IPS-18c (cell line): ENCODE results near the gene COX11.

Source experiments
- H3K4me3 ChIP-seq: 2 replicates; pipeline ENCODE4 v1.7.0; 2013; ENCODE audit warnings: low read depth, mild to moderate bottlenecking, low read length, moderate library complexity; ENCODE audit not compliant: insufficient read depth
- H3K9me3 ChIP-seq: one replicate; pipeline ENCODE4 v1.6.1; 2013; ENCODE audit warnings: mild to moderate bottlenecking, low read length, moderate library complexity; ENCODE audit not compliant: control insufficient read depth, insufficient read depth

COX11 gene

GRCh38 chr17:54971901-54972300 is 3.4 kb upstream of the COX11 start:
- no peak overlapping the region for H3K4me3 ChIP-seq

GRCh38 chr17:54971147-54971546 is 2.7 kb upstream of the COX11 start:
- Histone ChIP-seq H3K9me3 (no peaks in the 10 kb centered on the region), H3K4me3 (no peak overlapping the region)

More at GRCh38 chr17:54971901-54972300, 3.4 kb upstream of the COX11 start:
- H3K9me3 ChIP-seq, result no peaks in the 10 kb centered on the region

- Histone ChIP-seq H3K9me3 (no peaks in the 10 kb centered on the region), H3K4me3 (peak overlapping the region; percentile 96)
Measured at GRCh38 chr17:54969658-54970572, 1.5 kb upstream of the COX11 start.

GRCh38 chr17:54968988-54969332 is 506 bp upstream of the COX11 start:
- Histone ChIP-seq H3K9me3 (no peaks in the 10 kb centered on the region), H3K4me3 (peak overlapping the region; percentile 96)

- no peaks in the 10 kb centered on the region for H3K9me3 ChIP-seq
- peak overlapping the region; percentile 96 for H3K4me3 ChIP-seq
Measured at GRCh38 chr17:54967621-54968261, 713 bp downstream of the COX11 start.

GRCh38 chr17:54956791-54957190 is 11.7 kb downstream of the COX11 start:
- H3K9me3 ChIP-seq, result no peaks in the 10 kb centered on the region

GRCh38 chr17:54951286-54951685 is 17.2 kb downstream of the COX11 start:
- no peaks in the 10 kb centered on the region for H3K9me3 ChIP-seq

More at GRCh38 chr17:54956791-54957190, 11.7 kb downstream of the COX11 start:
- no peak overlapping the region for H3K4me3 ChIP-seq

GRCh38 chr17:54950116-54950515 is 18.3 kb downstream of the COX11 start:
- Histone ChIP-seq H3K9me3 (no peaks in the 10 kb centered on the region), H3K4me3 (no peak overlapping the region)

More at GRCh38 chr17:54951286-54951685, 17.2 kb downstream of the COX11 start:
- no peak overlapping the region for H3K4me3 ChIP-seq

GRCh38 chr17:54948380-54948779 is 20.1 kb downstream of the COX11 start:
- H3K9me3 ChIP-seq, result no peaks in the 10 kb centered on the region
- no peak overlapping the region for H3K4me3 ChIP-seq

- Histone ChIP-seq H3K4me3 (no peak overlapping the region), H3K9me3 (no peaks in the 10 kb centered on the region)
Measured at GRCh38 chr17:54947396-54947795, 21.1 kb downstream of the COX11 start.

GRCh38 chr17:54945671-54946070 is 22.8 kb downstream of the COX11 start:
- no peak overlapping the region for H3K4me3 ChIP-seq
- no peaks in the 10 kb centered on the region for H3K9me3 ChIP-seq

- Histone ChIP-seq H3K4me3 (no peak overlapping the region), H3K9me3 (no peaks in the 10 kb centered on the region)
Measured at GRCh38 chr17:54945231-54945630, 23.2 kb downstream of the COX11 start.

- no peak overlapping the region for H3K4me3 ChIP-seq
Measured at GRCh38 chr17:54944796-54945195, 23.7 kb downstream of the COX11 start.

GRCh38 chr17:54941285-54941684 is 27.2 kb downstream of the COX11 start:
- H3K9me3 ChIP-seq, result no peaks in the 10 kb centered on the region

More at GRCh38 chr17:54944796-54945195, 23.7 kb downstream of the COX11 start:
- H3K9me3 ChIP-seq, result no peaks in the 10 kb centered on the region

GRCh38 chr17:54937426-54937825 is 31.0 kb downstream of the COX11 start:
- no peak overlapping the region for H3K4me3 ChIP-seq
- H3K9me3 ChIP-seq, result no peaks in the 10 kb centered on the region

More at GRCh38 chr17:54941285-54941684, 27.2 kb downstream of the COX11 start:
- H3K4me3 ChIP-seq, result no peak overlapping the region

GRCh38 chr17:54937018-54937417 is 31.4 kb downstream of the COX11 start:
- Histone ChIP-seq H3K4me3 (no peak overlapping the region), H3K9me3 (no peaks in the 10 kb centered on the region)

GRCh38 chr17:54935471-54935870 is 33.0 kb downstream of the COX11 start:
- H3K4me3 ChIP-seq, result no peak overlapping the region
- no peaks in the 10 kb centered on the region for H3K9me3 ChIP-seq

- no peaks in the 10 kb centered on the region for H3K9me3 ChIP-seq
- no peak overlapping the region for H3K4me3 ChIP-seq
Measured at GRCh38 chr17:54933921-54934320, 34.5 kb downstream of the COX11 start.
